ENCODE data around the gene UNC93A. TPM values are rescaled to one million over a fixed set of nuclear protein-coding genes. Genes with fewer than 3 reads are reported as not detected.
A peak's percentile ranks its signal among the peaks of the same experiment; 100 is the strongest.
"Not testable (repeated sequence)": the region's sequence is repeated elsewhere in the genome, so short reads cannot be mapped to it uniquely, and the experiment has no call there.

Gene UNC93A
- total and polyA plus RNA-seq, 2 experiments from 2014 or later: 38.8 to 66.6 TPM

DNA sequence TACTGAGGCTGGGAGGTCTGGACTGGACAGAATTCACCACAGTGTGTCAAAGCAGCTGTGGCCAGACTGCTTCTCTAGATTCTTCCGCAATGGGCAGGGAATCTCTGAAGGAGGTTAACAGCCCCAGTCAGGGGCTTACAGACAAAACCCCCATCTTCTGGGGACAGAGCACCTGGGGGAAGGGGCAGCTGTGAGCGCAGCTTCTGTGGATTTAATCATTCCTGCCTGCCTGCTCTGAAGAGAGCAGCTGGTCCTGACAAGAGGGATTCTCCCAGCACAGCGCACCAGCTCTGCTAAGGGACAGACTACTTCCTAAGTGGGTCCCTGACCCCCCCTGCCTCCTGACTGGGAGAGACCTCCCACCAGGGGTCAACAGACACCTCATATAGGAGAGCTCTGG is 32.5 kb upstream of the UNC93A start:
- Histone ChIP-seq H3K9me3 (ENCODE audit: low read depth) (no peaks in the 10 kb centered on the region), H2AFZ (no peak overlapping the region), H3K4me1 (ENCODE audit: insufficient read depth) (no peaks in the 10 kb centered on the region), H4K20me1 (ENCODE audit: insufficient read depth, poor library complexity, severe bottlenecking) (no peaks in the 10 kb centered on the region), H3K9me2 (replicated peaks; ENCODE audit: insufficient read depth) (no peaks in the 10 kb centered on the region), H3K27ac (no peak overlapping the region), H3K36me3 (replicated peaks; ENCODE audit: insufficient read depth, low read depth) (no peaks in the 10 kb centered on the region), H3K79me2 (no peaks in the 10 kb centered on the region), H3K4me2 (no peak overlapping the region), H3K27me3 (no peaks in the 10 kb centered on the region), H3K4me3 (no peak overlapping the region)
- WGBS (ENCODE audit: low lambda C conversion rate, missing lambda C conversion rate): 97% methylated on average over 3 of the region's 3 CpGs
- TF ChIP-seq, protein P1, sequence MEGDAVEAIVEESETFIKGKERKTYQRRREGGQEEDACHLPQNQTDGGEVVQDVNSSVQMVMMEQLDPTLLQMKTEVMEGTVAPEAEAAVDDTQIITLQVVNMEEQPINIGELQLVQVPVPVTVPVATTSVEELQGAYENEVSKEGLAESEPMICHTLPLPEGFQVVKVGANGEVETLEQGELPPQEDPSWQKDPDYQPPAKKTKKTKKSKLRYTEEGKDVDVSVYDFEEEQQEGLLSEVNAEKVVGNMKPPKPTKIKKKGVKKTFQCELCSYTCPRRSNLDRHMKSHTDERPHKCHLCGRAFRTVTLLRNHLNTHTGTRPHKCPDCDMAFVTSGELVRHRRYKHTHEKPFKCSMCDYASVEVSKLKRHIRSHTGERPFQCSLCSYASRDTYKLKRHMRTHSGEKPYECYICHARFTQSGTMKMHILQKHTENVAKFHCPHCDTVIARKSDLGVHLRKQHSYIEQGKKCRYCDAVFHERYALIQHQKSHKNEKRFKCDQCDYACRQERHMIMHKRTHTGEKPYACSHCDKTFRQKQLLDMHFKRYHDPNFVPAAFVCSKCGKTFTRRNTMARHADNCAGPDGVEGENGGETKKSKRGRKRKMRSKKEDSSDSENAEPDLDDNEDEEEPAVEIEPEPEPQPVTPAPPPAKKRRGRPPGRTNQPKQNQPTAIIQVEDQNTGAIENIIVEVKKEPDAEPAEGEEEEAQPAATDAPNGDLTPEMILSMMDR (IDR thresholded peaks at IDR 0.05; ENCODE audit: poor library complexity): no peak
- TF ChIP-seq EZH2phosphoT487 (IDR thresholded peaks at IDR 0.05; ENCODE audit: low read depth, severe bottlenecking, unreplicated experiment): no peak
- no peak for TF ChIP-seq EZH2 (IDR thresholded peaks at IDR 0.05; ENCODE audit: borderline replicate concordance)
- no peak for DNase-seq (ENCODE audit: low spot score)

DNA sequence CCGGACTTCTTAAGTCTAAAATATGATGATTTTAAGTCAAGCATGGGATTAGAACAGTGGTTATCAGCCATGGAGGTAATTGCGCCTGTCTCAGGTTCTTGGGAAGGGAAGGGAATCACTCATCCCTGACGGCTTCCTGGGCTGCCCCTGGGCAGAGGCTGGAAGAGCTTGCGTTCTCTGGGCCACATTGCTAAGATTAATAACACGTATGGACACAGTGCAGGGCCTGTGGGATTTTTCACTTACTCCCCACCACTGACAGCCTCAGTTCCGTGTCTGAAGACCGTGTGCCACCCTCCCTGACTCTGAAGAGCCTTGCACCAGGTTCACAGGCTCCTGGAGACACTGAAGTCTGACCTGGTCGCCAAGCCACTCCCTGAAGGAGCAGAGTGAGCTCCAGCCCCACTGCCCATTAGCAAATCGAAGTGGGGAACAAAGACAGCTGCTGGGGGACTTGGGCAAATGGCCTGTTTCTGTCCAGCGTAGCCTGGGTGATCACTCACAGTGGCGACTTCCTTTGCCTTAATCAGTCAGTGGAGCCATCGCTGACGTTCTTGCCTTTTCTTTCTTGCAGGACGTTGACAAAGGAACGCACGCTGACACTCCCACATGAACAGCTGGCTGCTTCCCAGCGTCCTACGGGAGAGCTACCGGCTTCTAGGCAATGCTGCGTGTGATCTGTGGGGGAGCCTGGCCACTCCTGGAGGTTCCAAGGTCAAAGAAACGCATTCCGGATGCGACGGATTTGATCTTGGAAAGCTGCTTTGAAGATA is 24.9 kb upstream of the UNC93A start:
- peaks cover 34% of the 10 kb centered on the region for H3K4me1 ChIP-seq (ENCODE audit: insufficient read depth)
- H4K20me1 ChIP-seq (ENCODE audit: insufficient read depth, poor library complexity, severe bottlenecking); DNase-seq (ENCODE audit: low spot score); H3K4me3 ChIP-seq; H3K79me2 ChIP-seq; H2AFZ ChIP-seq; H3K27me3 ChIP-seq; H3K36me3 ChIP-seq (replicated peaks; ENCODE audit: insufficient read depth, low read depth); H3K9me2 ChIP-seq (replicated peaks; ENCODE audit: insufficient read depth); H3K9me3 ChIP-seq (ENCODE audit: low read depth); H3K4me2 ChIP-seq: not testable (repeated sequence)
- 69% methylated on average over 11 of the region's 24 CpGs for WGBS (ENCODE audit: low lambda C conversion rate, missing lambda C conversion rate)
- H3K27ac ChIP-seq: peak overlapping the region; percentile 96

DNA sequence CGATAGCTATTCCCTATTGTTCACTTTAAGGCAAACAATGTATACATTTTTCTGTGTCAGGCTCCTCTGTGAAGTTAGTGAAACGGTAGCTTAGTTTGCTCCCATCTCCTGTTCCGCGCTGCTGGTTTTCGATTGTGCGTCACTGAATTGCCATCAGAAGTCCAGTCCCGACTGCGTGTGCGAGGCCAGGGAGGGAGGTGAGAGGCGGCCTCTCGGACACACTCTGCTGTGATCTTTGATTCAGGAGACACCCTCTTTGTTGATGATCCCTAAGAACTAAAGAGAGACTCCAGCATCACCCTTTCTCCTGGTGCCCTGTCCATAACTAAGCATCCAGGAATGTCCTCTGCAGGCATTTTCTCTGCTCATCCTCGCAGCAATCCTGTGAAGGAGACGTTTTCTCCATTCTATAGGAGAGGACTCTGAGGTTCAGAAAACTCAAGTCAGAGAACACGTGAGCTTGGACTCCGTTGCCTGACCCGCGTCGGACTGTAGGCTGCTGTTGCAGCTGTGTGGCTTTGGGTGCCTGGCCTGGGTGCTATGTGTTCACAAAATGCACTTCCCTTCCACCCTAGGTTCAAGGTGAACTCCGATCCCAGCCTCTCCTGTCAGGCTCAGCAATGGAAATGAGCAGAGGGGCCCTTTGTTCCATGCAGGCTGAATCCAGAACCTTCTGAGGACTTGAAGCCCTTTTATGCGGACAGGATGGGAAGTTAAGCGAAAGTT is 24.1 kb upstream of the UNC93A start:
- TF ChIP-seq EZH2phosphoT487 (IDR thresholded peaks at IDR 0.05; ENCODE audit: low read depth, severe bottlenecking, unreplicated experiment) (no peak), EZH2 (IDR thresholded peaks at IDR 0.05; ENCODE audit: borderline replicate concordance) (no peak)
- TF ChIP-seq, protein P1 (IDR thresholded peaks at IDR 0.05; ENCODE audit: poor library complexity): no peak
- no peak overlapping the region for H2AFZ ChIP-seq
- no peaks in the 10 kb centered on the region for H3K9me3 ChIP-seq (ENCODE audit: low read depth)
- no peak for DNase-seq (ENCODE audit: low spot score)
- H3K4me2 ChIP-seq: no peak overlapping the region
- H3K4me3 ChIP-seq: no peak overlapping the region
- H3K4me1 ChIP-seq (ENCODE audit: insufficient read depth): peaks cover 38% of the 10 kb centered on the region
- no peaks in the 10 kb centered on the region for H4K20me1 ChIP-seq (ENCODE audit: insufficient read depth, poor library complexity, severe bottlenecking)
- H3K27me3 ChIP-seq: no peaks in the 10 kb centered on the region
- WGBS (ENCODE audit: low lambda C conversion rate, missing lambda C conversion rate): 87% methylated on average over 20 of the region's 21 CpGs
- no peaks in the 10 kb centered on the region for H3K9me2 ChIP-seq (replicated peaks; ENCODE audit: insufficient read depth)
- no peaks in the 10 kb centered on the region for H3K36me3 ChIP-seq (replicated peaks; ENCODE audit: insufficient read depth, low read depth)
- no peaks in the 10 kb centered on the region for H3K79me2 ChIP-seq
- H3K27ac ChIP-seq: peak overlapping the region; percentile 96

DNA sequence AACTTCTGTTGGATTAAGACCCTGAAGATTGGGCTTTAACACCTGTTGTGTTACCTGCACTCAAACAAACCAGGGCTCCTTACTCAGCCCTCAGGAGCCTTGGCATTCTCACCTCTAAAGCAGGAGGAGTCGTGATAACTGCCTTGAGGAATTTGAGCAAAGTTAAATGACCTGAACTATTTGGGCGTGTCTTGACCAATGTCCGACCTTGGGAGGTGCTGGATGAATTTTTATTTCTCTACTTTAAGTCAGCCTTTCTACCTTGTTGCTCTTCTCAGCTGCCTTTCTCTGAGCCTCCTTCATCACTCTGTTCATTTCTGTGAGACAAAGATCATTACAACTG is 23.6 kb upstream of the UNC93A start:
- 42% methylated on average over 3 of the region's 3 CpGs for WGBS (ENCODE audit: low lambda C conversion rate, missing lambda C conversion rate)
- not testable (repeated sequence) for H3K4me3 ChIP-seq; H3K9me3 ChIP-seq (ENCODE audit: low read depth); H3K9me2 ChIP-seq (replicated peaks; ENCODE audit: insufficient read depth); H3K36me3 ChIP-seq (replicated peaks; ENCODE audit: insufficient read depth, low read depth); H3K27me3 ChIP-seq; H3K4me2 ChIP-seq; H2AFZ ChIP-seq; H3K79me2 ChIP-seq; H4K20me1 ChIP-seq (ENCODE audit: insufficient read depth, poor library complexity, severe bottlenecking); DNase-seq (ENCODE audit: low spot score)
- Histone ChIP-seq H3K4me1 (ENCODE audit: insufficient read depth) (peaks cover 38% of the 10 kb centered on the region), H3K27ac (peak overlapping the region; percentile 96)

Data from hepatocyte (in vitro differentiated cells).